ENCODE measurements around the gene FSCB. TPM values are rescaled to one million over a fixed set of nuclear protein-coding genes. Genes with fewer than 3 reads are reported as not detected.

The FSCB gene
- total RNA-seq, 1 experiment from 2014 or later, result 0.15 TPM

- Histone ChIP-seq H4K20me1 (ENCODE audit: low read length) (no peaks in the 10 kb centered on the region), H2AFZ (ENCODE audit: low read length) (no peak overlapping the region), H3K27ac (ENCODE audit: low read length) (no peak overlapping the region), H3K9me2 (replicated peaks; ENCODE audit: low read length) (no peaks in the 10 kb centered on the region), H3K9ac (ENCODE audit: low read length) (no peak overlapping the region), H3K4me2 (ENCODE audit: low read length) (no peak overlapping the region), H3K4me3 (ENCODE audit: low read length) (no peak overlapping the region), H3K27me3 (ENCODE audit: low read length) (no peaks in the 10 kb centered on the region), H3F3A (ENCODE audit: low read length, unreplicated experiment) (no peaks in the 10 kb centered on the region), H3K79me2 (ENCODE audit: low read length) (no peaks in the 10 kb centered on the region), H3K9me3 (ENCODE audit: low read length) (no peaks in the 10 kb centered on the region), H3K36me3 (ENCODE audit: low read depth, low read length) (no peaks in the 10 kb centered on the region), H3K4me1 (ENCODE audit: insufficient read depth, low read length) (no peaks in the 10 kb centered on the region)
- POLR2A ChIA-PET (ENCODE audit: unreplicated experiment), result no interaction called here
- ATAC-seq, result no peak
- TF ChIP-seq EZH2 (IDR thresholded peaks at IDR 0.05; ENCODE audit: low read length, unreplicated experiment) (no peak), CTCF (conservative IDR thresholded peaks at IDR 0.05; ENCODE audit: low read depth, low read length) (no peak), EZH2phosphoT487 (IDR thresholded peaks at IDR 0.05; ENCODE audit: borderline replicate concordance, low read length) (no peak)
- CTCF ChIA-PET, result no interaction called here
- no peak for DNase-seq
- intact Hi-C loops (cut with micrococcal nuclease), result no loop called here
- no TSS peak for BruUV-seq (replicated peaks)
These were observed 43.6 kb downstream of the FSCB start for GRCh38 chr14:44463356-44464004.

GRCh38 chr14:44462381-44462780 lies 44.7 kb downstream of the FSCB start:
- Histone ChIP-seq H3K36me3 (ENCODE audit: low read depth, low read length) (no peaks in the 10 kb centered on the region), H3K4me2 (ENCODE audit: low read length) (no peak overlapping the region), H3F3A (ENCODE audit: low read length, unreplicated experiment) (no peaks in the 10 kb centered on the region), H3K9ac (ENCODE audit: low read length) (no peak overlapping the region), H3K27ac (ENCODE audit: low read length) (no peak overlapping the region), H3K4me1 (ENCODE audit: insufficient read depth, low read length) (no peaks in the 10 kb centered on the region), H4K20me1 (ENCODE audit: low read length) (no peaks in the 10 kb centered on the region), H3K9me3 (ENCODE audit: low read length) (no peaks in the 10 kb centered on the region), H2AFZ (ENCODE audit: low read length) (no peak overlapping the region), H3K4me3 (ENCODE audit: low read length) (no peak overlapping the region), H3K79me2 (ENCODE audit: low read length) (no peaks in the 10 kb centered on the region), H3K27me3 (ENCODE audit: low read length) (no peaks in the 10 kb centered on the region), H3K9me2 (replicated peaks; ENCODE audit: low read length) (no peaks in the 10 kb centered on the region)
- TF ChIP-seq EZH2 (IDR thresholded peaks at IDR 0.05; ENCODE audit: low read length, unreplicated experiment) (no peak), EZH2phosphoT487 (IDR thresholded peaks at IDR 0.05; ENCODE audit: borderline replicate concordance, low read length) (no peak), CTCF (conservative IDR thresholded peaks at IDR 0.05; ENCODE audit: low read depth, low read length) (no peak)
- intact Hi-C loops (cut with micrococcal nuclease), result no loop called here
- no peak for DNase-seq
- no peak for ATAC-seq
- no TSS peak for BruUV-seq (replicated peaks)
- POLR2A ChIA-PET (ENCODE audit: unreplicated experiment), result no interaction called here
- CTCF ChIA-PET, result no interaction called here

GRCh38 chr14:44461811-44462210 lies 45.3 kb downstream of the FSCB start:
- H4K20me1 ChIP-seq (ENCODE audit: low read length), result no peaks in the 10 kb centered on the region
- POLR2A ChIA-PET (ENCODE audit: unreplicated experiment), result no interaction called here
- no peaks in the 10 kb centered on the region for H3K4me1 ChIP-seq (ENCODE audit: insufficient read depth, low read length)
- no peaks in the 10 kb centered on the region for H3K9me2 ChIP-seq (replicated peaks; ENCODE audit: low read length)
- DNase-seq, result no peak
- no TSS peak for BruUV-seq (replicated peaks)
- no peaks in the 10 kb centered on the region for H3K9me3 ChIP-seq (ENCODE audit: low read length)
- H3K27ac ChIP-seq (ENCODE audit: low read length), result no peak overlapping the region
- H3K36me3 ChIP-seq (ENCODE audit: low read depth, low read length), result no peaks in the 10 kb centered on the region
- CTCF ChIA-PET, result no interaction called here
- intact Hi-C loops (cut with micrococcal nuclease), result no loop called here
- no peaks in the 10 kb centered on the region for H3K27me3 ChIP-seq (ENCODE audit: low read length)
- no peak overlapping the region for H2AFZ ChIP-seq (ENCODE audit: low read length)
- no peak overlapping the region for H3K4me2 ChIP-seq (ENCODE audit: low read length)
- no peak overlapping the region for H3K4me3 ChIP-seq (ENCODE audit: low read length)
- no peak for ATAC-seq
- H3F3A ChIP-seq (ENCODE audit: low read length, unreplicated experiment), result no peaks in the 10 kb centered on the region
- no peaks in the 10 kb centered on the region for H3K79me2 ChIP-seq (ENCODE audit: low read length)
- H3K9ac ChIP-seq (ENCODE audit: low read length), result no peak overlapping the region
- TF ChIP-seq EZH2phosphoT487 (IDR thresholded peaks at IDR 0.05; ENCODE audit: borderline replicate concordance, low read length) (no peak), CTCF (conservative IDR thresholded peaks at IDR 0.05; ENCODE audit: low read depth, low read length) (no peak), EZH2 (IDR thresholded peaks at IDR 0.05; ENCODE audit: low read length, unreplicated experiment) (no peak)
